Measurements from ENCODE around the gene SCRN1. TPM values are rescaled to one million over a fixed set of nuclear protein-coding genes. Genes with fewer than 3 reads are reported as not detected.
"Not testable (repeated sequence)": the region's sequence is repeated elsewhere in the genome, so short reads cannot be mapped to it uniquely, and the experiment has no call there.

Gene SCRN1
- total RNA-seq, 1 donor from 2014 or later = 36.9 TPM

DNA sequence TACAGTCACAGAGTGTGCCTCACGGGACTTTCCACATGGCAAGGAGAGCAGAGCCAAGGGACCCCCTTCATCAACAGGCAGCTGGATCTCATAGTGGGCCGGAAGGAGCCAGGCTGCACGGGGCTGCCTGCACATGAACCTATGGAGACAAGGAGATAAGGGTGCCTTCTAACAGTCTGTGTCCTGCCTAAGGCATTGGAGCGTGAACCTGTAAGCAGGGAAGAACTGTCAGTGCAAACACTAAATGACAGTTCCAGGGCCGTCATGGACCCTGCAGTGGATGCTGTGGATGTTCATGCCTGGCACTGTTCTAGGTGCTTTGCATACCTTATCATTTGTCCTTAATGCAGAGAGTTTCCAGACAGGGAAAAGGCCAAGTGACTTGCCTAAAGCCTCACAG is 97.4 kb downstream of the SCRN1 start:
- no peak for DNase-seq (ENCODE audit: low spot score)

GRCh38 chr7:29891766-29892165 is 97.8 kb downstream of the SCRN1 start:
- DNase-seq (ENCODE audit: low spot score) = no peak

DNA sequence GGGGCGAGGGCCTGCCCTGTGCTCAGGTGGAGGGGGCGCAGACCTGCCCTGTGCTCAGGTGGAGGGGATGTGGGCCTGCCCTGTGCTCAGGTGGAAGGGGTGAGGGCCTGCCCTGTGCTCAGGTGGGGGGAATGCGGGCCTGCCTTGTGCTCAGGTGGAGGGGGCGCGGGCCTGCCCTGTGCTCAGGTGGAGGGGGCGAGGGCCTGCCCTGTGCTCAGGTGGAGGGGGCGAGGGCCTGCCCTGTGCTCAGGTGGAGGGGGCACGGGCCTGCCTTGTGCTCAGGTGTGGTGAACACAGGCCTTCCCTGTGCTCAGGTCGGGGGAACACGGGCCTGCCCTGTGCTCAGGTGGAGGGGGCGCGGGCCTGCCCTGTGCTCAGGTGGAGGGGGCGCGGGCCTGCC is 98.8 kb downstream of the SCRN1 start:
- not testable (repeated sequence) for DNase-seq (ENCODE audit: low spot score)

GRCh38 chr7:29890251-29890650 is 99.3 kb downstream of the SCRN1 start:
- DNase-seq (ENCODE audit: low spot score) = no peak

DNA sequence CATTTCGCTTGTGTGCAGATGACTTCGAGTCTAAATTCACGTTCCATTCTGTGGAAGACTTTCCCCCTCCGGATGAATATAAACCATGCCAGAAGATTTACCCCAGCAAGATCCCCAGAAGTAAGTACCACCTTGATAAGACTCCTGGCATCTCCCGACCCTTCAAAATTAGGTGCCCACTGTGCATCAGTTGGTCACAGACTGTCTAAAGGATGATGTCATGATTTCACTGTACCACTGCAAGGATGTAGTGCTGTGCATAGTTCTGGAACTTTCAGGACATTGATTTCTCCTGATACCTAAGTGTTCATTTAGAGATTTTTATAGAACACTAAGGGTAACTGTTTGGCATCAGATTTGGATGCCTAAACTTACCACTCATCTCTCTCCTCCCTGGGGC is 100.3 kb downstream of the SCRN1 start:
- no peak for DNase-seq (ENCODE audit: low spot score)

- DNase-seq (ENCODE audit: low spot score) = no peak
Measured at GRCh38 chr7:29888006-29888405, 101.6 kb downstream of the SCRN1 start.

GRCh38 chr7:29886827-29887226 is 102.8 kb downstream of the SCRN1 start:
- DNase-seq (ENCODE audit: low spot score) = no peak

GRCh38 chr7:29885626-29886025 is 104.0 kb downstream of the SCRN1 start:
- no peak for DNase-seq (ENCODE audit: low spot score)

GRCh38 chr7:29884399-29885272 is 105.0 kb downstream of the SCRN1 start:
- DNase-seq (ENCODE audit: low spot score) = no peak

GRCh38 chr7:29883462-29884398 is 105.9 kb downstream of the SCRN1 start:
- DNase-seq (ENCODE audit: low spot score) = no peak

DNA sequence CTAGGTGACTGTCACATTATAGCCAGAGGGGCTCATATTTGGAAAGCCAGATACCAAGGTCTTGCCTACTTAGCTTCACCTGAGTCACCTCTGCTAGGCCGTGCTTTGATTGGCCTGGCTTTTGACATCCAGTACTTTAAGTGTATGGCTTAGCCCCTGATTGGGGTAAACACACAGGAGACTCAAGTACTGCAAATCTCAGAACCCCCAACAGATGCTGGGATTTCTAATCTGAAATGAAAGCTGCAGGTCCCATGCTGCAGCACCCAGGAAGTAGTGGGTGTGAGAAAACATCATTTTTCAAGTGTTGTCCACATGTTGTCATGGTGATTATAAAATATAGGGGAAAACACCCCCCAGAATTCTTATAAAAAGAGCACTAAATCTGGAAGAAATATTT is 107.1 kb downstream of the SCRN1 start:
- DNase-seq (ENCODE audit: low spot score) = no peak

DNA sequence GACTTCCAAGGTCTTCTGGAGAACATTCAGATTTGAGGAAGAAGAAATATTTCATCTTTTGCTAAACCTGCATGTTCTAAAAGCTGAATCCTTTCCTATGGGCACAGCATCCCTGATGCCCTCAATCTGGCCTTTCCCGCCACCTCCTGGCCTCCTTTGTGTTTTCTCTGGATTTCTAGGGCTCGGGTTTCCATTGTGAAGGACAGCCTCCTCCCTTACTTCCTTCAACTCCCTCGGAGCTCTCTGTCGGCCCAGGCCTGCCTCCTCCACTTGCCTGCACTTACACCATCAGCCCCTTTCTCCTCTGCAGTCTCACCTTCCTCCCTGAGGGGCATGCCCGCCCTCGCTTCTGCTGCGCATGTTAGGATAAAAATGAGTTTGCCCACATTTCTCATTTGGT is 107.9 kb downstream of the SCRN1 start:
- DNase-seq (ENCODE audit: low spot score) = no peak

GRCh38 chr7:29879609-29880008 is 110.0 kb downstream of the SCRN1 start:
- no peak for DNase-seq (ENCODE audit: low spot score)

GRCh38 chr7:29878081-29878688 is 111.4 kb downstream of the SCRN1 start:
- no peak for DNase-seq (ENCODE audit: low spot score)

DNA sequence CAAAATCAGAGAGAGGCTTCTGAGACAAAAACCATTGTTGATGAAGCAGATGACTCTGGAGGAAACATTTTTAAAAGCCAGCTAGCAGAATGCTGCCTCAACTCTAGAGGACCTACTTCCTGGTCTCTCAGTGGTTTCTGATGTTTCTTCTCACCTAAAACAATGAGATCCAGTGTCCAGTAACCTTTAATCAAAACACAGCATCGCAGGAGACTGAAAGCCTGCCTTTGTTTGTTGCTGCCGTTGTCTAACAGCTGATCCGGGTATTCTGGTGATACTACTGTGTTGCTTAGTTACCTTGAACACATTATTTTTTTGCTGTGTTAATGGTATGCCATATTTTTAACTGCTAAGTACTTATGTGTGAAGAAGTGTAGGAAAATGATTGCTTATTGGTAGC is 112.4 kb downstream of the SCRN1 start:
- DNase-seq (ENCODE audit: low spot score) = no peak

- no peak for DNase-seq (ENCODE audit: low spot score)
Measured at GRCh38 chr7:29875741-29876140, 113.9 kb downstream of the SCRN1 start.

DNA sequence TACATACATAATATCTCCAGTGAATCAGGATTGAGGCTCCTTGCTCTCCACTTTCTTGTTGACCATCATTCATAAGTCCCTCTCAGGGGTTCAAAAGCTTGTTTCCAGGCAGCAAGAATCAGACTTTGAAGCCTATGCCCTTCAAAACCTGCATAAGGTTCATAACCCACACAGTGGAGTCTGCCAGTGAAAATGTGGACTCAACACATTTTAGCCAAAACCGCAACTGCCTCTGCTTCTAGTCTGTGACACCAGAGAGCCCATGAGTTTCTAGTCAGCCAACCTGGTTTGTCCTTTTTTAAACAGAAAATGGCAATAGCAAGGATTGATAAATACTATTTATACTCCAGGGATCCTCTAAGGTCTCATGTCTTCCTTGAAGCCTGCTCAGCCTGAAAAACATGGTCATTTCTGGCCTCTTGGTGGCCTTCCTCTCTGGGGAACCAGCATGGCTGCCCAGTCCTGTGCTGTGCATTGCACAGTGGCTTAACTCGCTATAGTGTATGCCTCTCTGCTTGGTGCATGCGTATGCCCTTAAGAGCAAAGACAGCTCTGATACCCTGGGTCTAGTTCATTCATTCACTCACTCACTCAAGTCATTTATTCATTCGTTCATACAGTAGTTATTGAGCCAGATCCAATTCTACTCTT is 115.8 kb downstream of the SCRN1 start:
- no peak for DNase-seq (ENCODE audit: low spot score)

GRCh38 chr7:29871787-29872398 is 117.7 kb downstream of the SCRN1 start:
- DNase-seq (ENCODE audit: low spot score) = no peak

All from mesenteric fat pad (tissue), 1 donor.